ENCODE results near the gene CD151.

GRCh38 chr11:788953-789940, 43.5 kb upstream of the CD151 start:
- TF ChIP-seq, protein P1, sequence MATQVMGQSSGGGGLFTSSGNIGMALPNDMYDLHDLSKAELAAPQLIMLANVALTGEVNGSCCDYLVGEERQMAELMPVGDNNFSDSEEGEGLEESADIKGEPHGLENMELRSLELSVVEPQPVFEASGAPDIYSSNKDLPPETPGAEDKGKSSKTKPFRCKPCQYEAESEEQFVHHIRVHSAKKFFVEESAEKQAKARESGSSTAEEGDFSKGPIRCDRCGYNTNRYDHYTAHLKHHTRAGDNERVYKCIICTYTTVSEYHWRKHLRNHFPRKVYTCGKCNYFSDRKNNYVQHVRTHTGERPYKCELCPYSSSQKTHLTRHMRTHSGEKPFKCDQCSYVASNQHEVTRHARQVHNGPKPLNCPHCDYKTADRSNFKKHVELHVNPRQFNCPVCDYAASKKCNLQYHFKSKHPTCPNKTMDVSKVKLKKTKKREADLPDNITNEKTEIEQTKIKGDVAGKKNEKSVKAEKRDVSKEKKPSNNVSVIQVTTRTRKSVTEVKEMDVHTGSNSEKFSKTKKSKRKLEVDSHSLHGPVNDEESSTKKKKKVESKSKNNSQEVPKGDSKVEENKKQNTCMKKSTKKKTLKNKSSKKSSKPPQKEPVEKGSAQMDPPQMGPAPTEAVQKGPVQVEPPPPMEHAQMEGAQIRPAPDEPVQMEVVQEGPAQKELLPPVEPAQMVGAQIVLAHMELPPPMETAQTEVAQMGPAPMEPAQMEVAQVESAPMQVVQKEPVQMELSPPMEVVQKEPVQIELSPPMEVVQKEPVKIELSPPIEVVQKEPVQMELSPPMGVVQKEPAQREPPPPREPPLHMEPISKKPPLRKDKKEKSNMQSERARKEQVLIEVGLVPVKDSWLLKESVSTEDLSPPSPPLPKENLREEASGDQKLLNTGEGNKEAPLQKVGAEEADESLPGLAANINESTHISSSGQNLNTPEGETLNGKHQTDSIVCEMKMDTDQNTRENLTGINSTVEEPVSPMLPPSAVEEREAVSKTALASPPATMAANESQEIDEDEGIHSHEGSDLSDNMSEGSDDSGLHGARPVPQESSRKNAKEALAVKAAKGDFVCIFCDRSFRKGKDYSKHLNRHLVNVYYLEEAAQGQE (IDR thresholded peaks at IDR 0.05; ENCODE audit: low read depth, low read length): no peak
- TF ChIP-seq POLR2AphosphoS5 (IDR thresholded peaks at IDR 0.05; ENCODE audit: low read depth, low read length) (no peak; the same call in 1 of the 2 replicates), CTCF (IDR thresholded peaks at IDR 0.05) (no peak), ELF1 (IDR thresholded peaks at IDR 0.05) (no peak), USF2 (IDR thresholded peaks at IDR 0.05; ENCODE audit: borderline replicate concordance, low read depth, low read length) (no peak), TAF1 (IDR thresholded peaks at IDR 0.05; ENCODE audit: borderline replicate concordance, low read depth, low read length) (no peak), CHD2 (IDR thresholded peaks at IDR 0.05; ENCODE audit: low read length, partially characterized antibody) (no peak), EP300 (IDR thresholded peaks at IDR 0.05; ENCODE audit: borderline replicate concordance in 1 of 2, low read depth in 1 of 2, low read length in 1 of 2) (no peak), TCF12 (IDR thresholded peaks at IDR 0.05) (no peak), SIN3A (IDR thresholded peaks at IDR 0.05; ENCODE audit: borderline replicate concordance, low read depth, low read length) (no peak), TEAD4 (IDR thresholded peaks at IDR 0.05; ENCODE audit: borderline replicate concordance, insufficient read depth) (no peak)
- TF ChIP-seq, protein P2, sequence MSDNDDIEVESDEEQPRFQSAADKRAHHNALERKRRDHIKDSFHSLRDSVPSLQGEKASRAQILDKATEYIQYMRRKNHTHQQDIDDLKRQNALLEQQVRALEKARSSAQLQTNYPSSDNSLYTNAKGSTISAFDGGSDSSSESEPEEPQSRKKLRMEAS (IDR thresholded peaks at IDR 0.05; ENCODE audit: low read depth): no peak

Measured in SK-N-SH (cell line).